ENCODE results near the gene USP9X.
"Not testable (repeated sequence)": the region's sequence is repeated elsewhere in the genome, so short reads cannot be mapped to it uniquely, and the experiment has no call there.

The USP9X gene

GRCh38 chrX:41148553-41148952, 63.3 kb downstream of the USP9X start:
- Histone ChIP-seq H3K4me1 (ENCODE audit: insufficient read depth, low read length, severe bottlenecking) (no peaks in the 10 kb centered on the region), H2AFZ (ENCODE audit: low read length) (no peak overlapping the region), H3F3A (ENCODE audit: insufficient read depth, low read length) (no peaks in the 10 kb centered on the region), H3K36me3 (ENCODE audit: insufficient read depth, low read length) (peaks cover 91% of the 10 kb centered on the region), H3K9me2 (ENCODE audit: low read depth, low read length) (no peaks in the 10 kb centered on the region), H3K4me2 (ENCODE audit: low read length) (no peak overlapping the region), H3K9ac (ENCODE audit: low read length) (no peak overlapping the region), H3K79me2 (ENCODE audit: insufficient read depth, low read length) (no peaks in the 10 kb centered on the region), H4K20me1 (ENCODE audit: insufficient read depth, low read length) (no peaks in the 10 kb centered on the region), H3K9me3 (ENCODE audit: low read length) (no peaks in the 10 kb centered on the region), H3K27ac (ENCODE audit: low read depth, low read length, poor library complexity, severe bottlenecking) (no peak overlapping the region), H3K4me3 (ENCODE audit: low read depth, low read length, poor library complexity, severe bottlenecking) (no peak overlapping the region), H3K27me3 (ENCODE audit: insufficient read depth, low read length) (no peaks in the 10 kb centered on the region)
- TF ChIP-seq EZH2 (IDR thresholded peaks at IDR 0.05; ENCODE audit: borderline replicate concordance, low read length) = no peak
- no peak for TF ChIP-seq CTCF (IDR thresholded peaks at IDR 0.05; ENCODE audit: low read length)

GRCh38 chrX:41150043-41150442, 64.8 kb downstream of the USP9X start:
- H4K20me1 ChIP-seq (ENCODE audit: insufficient read depth, low read length) = no peaks in the 10 kb centered on the region
- no peaks in the 10 kb centered on the region for H3K27me3 ChIP-seq (ENCODE audit: insufficient read depth, low read length)
- H3K9me3 ChIP-seq (ENCODE audit: low read length) = no peaks in the 10 kb centered on the region
- H3K4me3 ChIP-seq (ENCODE audit: low read depth, low read length, poor library complexity, severe bottlenecking) = no peak overlapping the region
- no peaks in the 10 kb centered on the region for H3K79me2 ChIP-seq (ENCODE audit: insufficient read depth, low read length)
- no peak overlapping the region for H3K9ac ChIP-seq (ENCODE audit: low read length)
- H3K27ac ChIP-seq (ENCODE audit: low read depth, low read length, poor library complexity, severe bottlenecking) = no peak overlapping the region
- no peaks in the 10 kb centered on the region for H3K9me2 ChIP-seq (ENCODE audit: low read depth, low read length)
- H2AFZ ChIP-seq (ENCODE audit: low read length) = no peak overlapping the region
- no peaks in the 10 kb centered on the region for H3F3A ChIP-seq (ENCODE audit: insufficient read depth, low read length)
- H3K36me3 ChIP-seq (ENCODE audit: insufficient read depth, low read length) = peaks cover 89% of the 10 kb centered on the region
- TF ChIP-seq EZH2 (IDR thresholded peaks at IDR 0.05; ENCODE audit: borderline replicate concordance, low read length) = no peak
- TF ChIP-seq CTCF (IDR thresholded peaks at IDR 0.05; ENCODE audit: low read length) = no peak
- no peaks in the 10 kb centered on the region for H3K4me1 ChIP-seq (ENCODE audit: insufficient read depth, low read length, severe bottlenecking)
- H3K4me2 ChIP-seq (ENCODE audit: low read length) = no peak overlapping the region

GRCh38 chrX:41151726-41152125, 66.5 kb downstream of the USP9X start:
- H3K9me3 ChIP-seq (ENCODE audit: low read length); H3K27me3 ChIP-seq (ENCODE audit: insufficient read depth, low read length); H2AFZ ChIP-seq (ENCODE audit: low read length); H3K4me2 ChIP-seq (ENCODE audit: low read length); H3K4me1 ChIP-seq (ENCODE audit: insufficient read depth, low read length, severe bottlenecking); H3K9me2 ChIP-seq (ENCODE audit: low read depth, low read length); H3K9ac ChIP-seq (ENCODE audit: low read length); H3K27ac ChIP-seq (ENCODE audit: low read depth, low read length, poor library complexity, severe bottlenecking); H3K4me3 ChIP-seq (ENCODE audit: low read depth, low read length, poor library complexity, severe bottlenecking); H3K79me2 ChIP-seq (ENCODE audit: insufficient read depth, low read length); H4K20me1 ChIP-seq (ENCODE audit: insufficient read depth, low read length); H3F3A ChIP-seq (ENCODE audit: insufficient read depth, low read length): not testable (repeated sequence)
- H3K36me3 ChIP-seq (ENCODE audit: insufficient read depth, low read length) = peaks cover 89% of the 10 kb centered on the region

- Histone ChIP-seq H3K27me3 (ENCODE audit: insufficient read depth, low read length) (no peaks in the 10 kb centered on the region), H3K79me2 (ENCODE audit: insufficient read depth, low read length) (no peaks in the 10 kb centered on the region), H3K4me1 (ENCODE audit: insufficient read depth, low read length, severe bottlenecking) (no peaks in the 10 kb centered on the region), H4K20me1 (ENCODE audit: insufficient read depth, low read length) (no peaks in the 10 kb centered on the region), H3K27ac (ENCODE audit: low read depth, low read length, poor library complexity, severe bottlenecking) (no peak overlapping the region), H3K4me3 (ENCODE audit: low read depth, low read length, poor library complexity, severe bottlenecking) (no peak overlapping the region), H3K9me2 (ENCODE audit: low read depth, low read length) (no peaks in the 10 kb centered on the region), H2AFZ (ENCODE audit: low read length) (no peak overlapping the region), H3K36me3 (ENCODE audit: insufficient read depth, low read length) (peaks cover 89% of the 10 kb centered on the region), H3F3A (ENCODE audit: insufficient read depth, low read length) (no peaks in the 10 kb centered on the region), H3K4me2 (ENCODE audit: low read length) (no peak overlapping the region), H3K9ac (ENCODE audit: low read length) (no peak overlapping the region), H3K9me3 (ENCODE audit: low read length) (no peaks in the 10 kb centered on the region)
- TF ChIP-seq EZH2 (IDR thresholded peaks at IDR 0.05; ENCODE audit: borderline replicate concordance, low read length) (no peak), CTCF (IDR thresholded peaks at IDR 0.05; ENCODE audit: low read length) (no peak)
Measured at GRCh38 chrX:41152221-41152620, 67.0 kb downstream of the USP9X start.

Data from OCI-LY1 (cell line).